ENCODE measurements around the gene WDR26.
"Not testable (repeated sequence)": the region's sequence is repeated elsewhere in the genome, so short reads cannot be mapped to it uniquely, and the experiment has no call there.

Gene WDR26

DNA sequence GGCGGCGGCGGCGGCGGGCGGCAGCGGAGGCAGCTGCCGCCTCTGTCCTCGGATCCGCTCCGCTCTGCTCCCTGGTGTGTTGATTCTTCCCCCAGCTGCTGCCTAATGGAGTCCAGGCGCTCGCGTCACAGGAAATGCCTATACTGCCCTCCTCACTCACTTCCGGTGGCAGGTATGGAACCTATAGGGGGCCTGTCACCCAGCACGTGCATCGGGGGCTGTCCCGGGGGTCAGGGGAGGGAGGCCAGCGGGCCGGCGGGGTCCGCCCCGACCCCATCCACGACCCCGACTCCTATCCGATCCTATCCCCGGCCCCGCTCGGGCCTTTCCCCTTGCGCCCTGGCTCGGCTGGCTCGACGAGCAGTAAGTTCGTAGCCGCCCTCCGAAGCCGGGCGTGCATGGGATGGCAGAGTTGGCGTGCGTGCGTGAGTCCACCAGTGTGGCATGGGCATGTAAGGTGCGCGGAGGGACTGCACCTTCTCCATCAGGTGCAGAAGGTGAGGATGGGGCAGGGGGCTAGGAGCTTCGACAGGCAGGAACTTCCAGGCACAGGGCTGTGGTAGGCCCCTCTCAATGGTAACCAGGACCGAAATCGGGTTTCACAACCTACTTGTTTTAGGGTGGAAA lies at the start of gene WDR26:
TSS of gene WDR26 (minus strand) at position 107 of the 627 bp plus-strand sequence.
- TF ChIP-seq, protein P1, sequence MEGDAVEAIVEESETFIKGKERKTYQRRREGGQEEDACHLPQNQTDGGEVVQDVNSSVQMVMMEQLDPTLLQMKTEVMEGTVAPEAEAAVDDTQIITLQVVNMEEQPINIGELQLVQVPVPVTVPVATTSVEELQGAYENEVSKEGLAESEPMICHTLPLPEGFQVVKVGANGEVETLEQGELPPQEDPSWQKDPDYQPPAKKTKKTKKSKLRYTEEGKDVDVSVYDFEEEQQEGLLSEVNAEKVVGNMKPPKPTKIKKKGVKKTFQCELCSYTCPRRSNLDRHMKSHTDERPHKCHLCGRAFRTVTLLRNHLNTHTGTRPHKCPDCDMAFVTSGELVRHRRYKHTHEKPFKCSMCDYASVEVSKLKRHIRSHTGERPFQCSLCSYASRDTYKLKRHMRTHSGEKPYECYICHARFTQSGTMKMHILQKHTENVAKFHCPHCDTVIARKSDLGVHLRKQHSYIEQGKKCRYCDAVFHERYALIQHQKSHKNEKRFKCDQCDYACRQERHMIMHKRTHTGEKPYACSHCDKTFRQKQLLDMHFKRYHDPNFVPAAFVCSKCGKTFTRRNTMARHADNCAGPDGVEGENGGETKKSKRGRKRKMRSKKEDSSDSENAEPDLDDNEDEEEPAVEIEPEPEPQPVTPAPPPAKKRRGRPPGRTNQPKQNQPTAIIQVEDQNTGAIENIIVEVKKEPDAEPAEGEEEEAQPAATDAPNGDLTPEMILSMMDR (IDR thresholded peaks at IDR 0.05; ENCODE audit: low read depth, low read length) = peak; percentile 8
- H3K4me3 ChIP-seq (ENCODE audit: low read depth, low read length) = peak within 1 kb of the TSS; percentile 87
- DNase-seq (ENCODE audit: low read depth, low spot score) = peak; percentile 74
- in situ Hi-C loops (cut with HindIII; ENCODE audit: low sequenced_read_pairs) = no loop called here

DNA sequence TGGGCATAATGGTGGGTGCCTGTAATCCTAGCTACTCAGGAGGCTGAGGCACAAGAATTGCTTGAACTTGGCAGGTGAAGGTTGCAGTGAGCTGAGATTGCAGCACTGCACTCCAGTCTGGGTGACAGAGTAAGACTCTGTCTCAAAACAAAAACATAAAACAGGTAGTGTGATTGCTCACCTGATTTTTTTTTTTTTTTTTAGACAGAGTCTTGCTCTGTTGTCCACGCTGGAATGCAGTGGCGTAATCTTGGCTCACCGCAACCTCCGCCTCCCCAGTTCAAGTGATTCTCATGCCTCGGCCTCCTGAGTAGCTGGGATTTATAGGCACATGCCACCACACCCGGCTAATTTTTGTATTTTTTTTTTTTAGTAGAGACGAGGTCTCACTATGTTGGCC lies 48.6 kb upstream of the WDR26 start:
- in situ Hi-C loops (cut with HindIII; ENCODE audit: low sequenced_read_pairs); DNase-seq (ENCODE audit: low read depth, low spot score); H3K4me3 ChIP-seq (ENCODE audit: low read depth, low read length): not testable (repeated sequence)

GRCh38 chr1:224482619-224483018 lies 48.0 kb upstream of the WDR26 start:
- TF ChIP-seq, protein P1 (IDR thresholded peaks at IDR 0.05; ENCODE audit: low read depth, low read length) = no peak
- DNase-seq (ENCODE audit: low read depth, low spot score) = no peak
- no peak overlapping the region for H3K4me3 ChIP-seq (ENCODE audit: low read depth, low read length)
- in situ Hi-C loops (cut with HindIII; ENCODE audit: low sequenced_read_pairs) = no loop called here

DNA sequence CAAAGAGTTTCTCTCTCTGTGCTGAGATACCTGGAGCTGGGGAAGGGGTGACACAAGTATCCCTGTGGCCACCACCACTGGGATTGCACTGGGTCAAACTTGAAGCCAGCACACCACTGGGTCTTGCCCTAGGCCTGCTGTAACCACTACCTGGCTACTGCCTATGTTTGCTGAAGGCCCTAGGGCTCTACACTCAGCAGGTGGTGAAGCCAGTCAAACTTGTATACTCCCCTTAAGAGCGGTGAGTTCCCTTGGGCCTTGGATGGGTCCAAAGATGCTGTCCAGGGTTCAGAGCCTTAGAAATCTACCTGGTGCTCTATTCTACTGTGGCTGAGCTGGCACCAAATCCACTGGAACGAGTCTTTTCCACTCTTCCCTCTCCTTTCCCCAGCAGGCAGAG lies 47.0 kb upstream of the WDR26 start:
- in situ Hi-C loops (cut with HindIII; ENCODE audit: low sequenced_read_pairs) = no loop called here
- no peak for DNase-seq (ENCODE audit: low read depth, low spot score)
- TF ChIP-seq, protein P1 (IDR thresholded peaks at IDR 0.05; ENCODE audit: low read depth, low read length) = no peak
- H3K4me3 ChIP-seq (ENCODE audit: low read depth, low read length) = no peak overlapping the region

DNA sequence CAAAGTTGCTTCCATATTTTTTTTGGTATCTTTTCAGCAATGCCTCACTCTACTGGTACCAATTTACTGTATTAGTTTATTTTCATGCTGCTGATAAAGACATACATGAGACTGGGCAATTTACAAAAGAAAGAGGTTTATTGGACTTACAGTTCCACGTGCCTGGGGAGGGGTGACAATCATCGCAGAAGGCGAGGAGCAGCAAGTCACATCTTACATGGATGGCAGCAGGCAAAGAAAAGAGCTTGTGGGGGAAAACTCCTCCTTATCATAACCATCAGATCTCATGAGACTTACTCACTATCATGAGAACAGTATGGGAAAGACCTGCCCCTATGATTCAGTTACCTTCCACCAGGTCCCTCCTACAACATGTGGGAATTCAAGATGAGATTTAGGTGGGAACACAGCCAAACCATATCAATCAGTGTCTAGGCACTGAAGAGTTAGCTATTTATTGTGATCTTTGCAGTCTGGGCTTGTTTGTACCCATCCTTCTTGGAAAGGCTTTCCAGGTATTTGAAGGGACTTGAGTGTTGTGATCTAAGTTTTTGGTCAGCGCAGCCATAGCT lies 46.4 kb upstream of the WDR26 start:
- in situ Hi-C loops (cut with HindIII; ENCODE audit: low sequenced_read_pairs); DNase-seq (ENCODE audit: low read depth, low spot score); H3K4me3 ChIP-seq (ENCODE audit: low read depth, low read length): not testable (repeated sequence)

GRCh38 chr1:224480200-224480599 lies 45.6 kb upstream of the WDR26 start:
- in situ Hi-C loops (cut with HindIII; ENCODE audit: low sequenced_read_pairs); DNase-seq (ENCODE audit: low read depth, low spot score); H3K4me3 ChIP-seq (ENCODE audit: low read depth, low read length): not testable (repeated sequence)

DNA sequence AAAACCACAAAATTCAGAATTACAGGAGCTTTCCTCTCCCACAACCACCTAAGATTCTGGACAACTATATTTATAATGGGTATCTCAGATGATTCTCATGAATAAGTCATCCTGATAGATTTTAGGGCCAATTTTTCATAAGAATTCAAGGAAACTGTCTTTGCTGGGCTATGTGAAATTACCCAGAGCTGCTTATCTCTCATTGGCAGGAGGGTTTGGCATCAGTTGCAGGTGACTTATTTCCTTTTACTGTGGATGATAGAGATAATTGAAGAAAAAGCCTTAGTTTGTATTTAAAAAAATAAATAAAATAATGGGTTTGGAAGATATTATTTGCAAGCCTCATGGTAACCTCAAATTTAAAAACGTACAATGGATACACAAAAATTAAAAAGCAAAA lies 38.2 kb upstream of the WDR26 start:
- H3K4me3 ChIP-seq (ENCODE audit: low read depth, low read length) = no peak overlapping the region
- DNase-seq (ENCODE audit: low read depth, low spot score) = no peak
- TF ChIP-seq, protein P1 (IDR thresholded peaks at IDR 0.05; ENCODE audit: low read depth, low read length) = no peak
- in situ Hi-C loops (cut with HindIII; ENCODE audit: low sequenced_read_pairs) = no loop called here

DNA sequence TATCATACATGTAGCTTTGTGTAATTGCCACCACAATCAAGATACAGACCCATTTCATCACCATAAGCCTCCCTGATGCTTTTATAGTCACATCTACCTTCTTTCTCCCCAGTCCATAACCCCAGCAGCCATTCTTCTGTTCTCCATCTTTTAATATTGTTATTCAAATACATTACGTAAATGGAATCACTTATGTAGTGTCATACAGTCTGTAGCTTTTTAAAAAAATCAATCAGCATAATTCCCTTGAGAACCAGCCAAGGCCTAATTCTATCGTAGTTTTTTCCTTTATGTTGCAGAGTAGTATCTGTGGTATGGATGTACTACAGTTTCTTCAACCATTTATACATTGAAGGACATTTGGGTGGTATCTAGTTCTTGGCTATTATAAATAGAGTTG lies 31.6 kb upstream of the WDR26 start:
- in situ Hi-C loops (cut with HindIII; ENCODE audit: low sequenced_read_pairs) = no loop called here
- DNase-seq (ENCODE audit: low read depth, low spot score) = no peak
- TF ChIP-seq, protein P1 (IDR thresholded peaks at IDR 0.05; ENCODE audit: low read depth, low read length) = no peak
- no peak overlapping the region for H3K4me3 ChIP-seq (ENCODE audit: low read depth, low read length)
